HPDE6-E6E7 (cell line): ENCODE data around the gene AFDN.
A peak's percentile ranks its signal among the peaks of the same experiment; 100 is the strongest.

Source experiments
- DNase-seq: peaks from one replicate; pipeline ENCODE4 v3.0.0; 2011; ENCODE audit warnings: missing footprints; ENCODE audit errors: extremely low spot score

AFDN gene

DNA sequence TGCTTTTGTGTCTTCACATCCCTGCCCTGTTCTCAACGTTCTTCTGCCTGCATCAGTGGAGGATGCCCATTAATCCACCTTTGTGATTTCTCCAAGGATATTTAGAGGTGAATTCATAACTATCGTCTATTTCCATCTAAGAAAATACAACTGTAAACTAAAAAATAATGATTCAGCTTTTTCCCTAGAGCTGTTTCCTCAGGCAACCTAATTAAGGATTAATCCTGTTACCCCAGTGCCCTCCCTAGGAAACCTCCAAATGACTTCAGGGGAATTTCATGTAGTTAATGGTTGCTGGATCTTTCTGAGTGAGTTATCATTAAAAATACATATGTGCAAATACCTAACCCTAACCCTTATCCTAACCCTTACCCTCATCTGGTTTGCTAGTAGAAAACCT, 14.6 kb upstream of the AFDN start:
- DNase-seq: no peak

DNA sequence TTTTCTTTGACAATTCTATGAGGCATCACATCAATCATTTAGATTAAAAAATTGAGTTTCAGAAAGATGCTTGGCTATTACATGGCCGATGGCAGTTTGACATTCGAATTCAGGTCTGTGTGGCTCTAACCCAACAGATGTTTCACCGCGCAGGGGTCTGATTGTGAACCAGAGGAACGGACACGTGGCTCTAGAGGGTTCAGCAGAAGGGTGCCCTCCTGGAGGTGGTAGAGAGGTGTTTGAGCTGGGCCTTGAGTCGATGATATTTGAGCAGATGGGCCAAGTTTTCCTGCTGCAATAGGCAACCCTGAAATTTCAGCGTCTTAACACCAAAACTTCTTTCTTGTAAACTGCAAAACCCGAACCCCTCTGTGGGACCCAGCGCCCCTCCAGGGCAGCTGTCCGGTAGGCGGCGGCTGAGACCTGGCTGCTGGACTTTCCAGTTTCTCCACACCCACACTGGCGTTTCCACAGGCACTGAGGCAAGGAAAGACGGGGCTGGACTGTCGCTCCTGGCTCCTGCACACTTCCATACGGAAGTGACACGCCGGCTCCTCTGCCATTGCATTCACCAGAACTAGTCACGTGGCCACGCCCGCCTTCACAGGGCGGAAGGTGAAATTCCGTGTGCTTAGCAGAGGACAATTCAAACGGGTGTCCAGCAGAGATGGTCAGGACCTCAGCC, 11.3 kb upstream of the AFDN start:
- no peak for DNase-seq

DNA sequence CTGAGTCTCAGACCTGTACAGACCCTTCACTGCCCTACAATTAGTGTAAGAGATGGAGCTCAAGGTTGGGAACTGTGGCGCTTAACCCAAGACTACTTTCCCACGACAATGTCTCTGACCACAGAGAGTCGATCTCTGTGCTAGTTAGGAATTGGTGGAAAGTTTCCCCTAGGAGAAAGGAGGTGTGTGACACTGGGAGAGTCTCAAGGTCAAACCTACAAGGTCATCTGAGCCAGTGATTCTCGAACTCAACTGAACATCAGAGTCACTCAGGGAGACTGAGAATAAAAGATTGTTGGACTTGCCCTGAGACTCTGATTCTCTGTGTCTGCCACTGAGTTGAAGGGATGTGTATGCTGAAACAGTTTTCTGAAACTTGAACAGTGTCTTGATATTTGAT, 9.7 kb upstream of the AFDN start:
- no peak for DNase-seq

DNA sequence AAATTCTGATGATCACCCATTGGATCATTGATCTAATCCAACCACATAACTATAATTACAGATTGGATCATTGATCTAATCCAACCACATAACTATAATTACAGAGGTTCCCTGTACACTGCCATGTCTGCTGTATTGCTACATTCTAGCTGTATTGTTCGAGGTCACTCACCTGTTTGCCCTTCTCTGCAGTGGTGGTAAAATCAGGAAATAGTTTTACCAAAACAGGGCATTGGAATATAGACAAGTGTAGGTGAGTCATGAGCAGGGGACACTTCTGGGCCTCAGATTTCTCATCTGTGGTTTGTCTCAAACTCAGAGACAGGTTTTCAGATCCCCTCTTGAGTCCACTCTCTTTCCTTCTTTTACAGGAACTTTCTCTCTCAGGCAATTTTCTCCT, 9.0 kb upstream of the AFDN start:
- DNase-seq: no peak

DNA sequence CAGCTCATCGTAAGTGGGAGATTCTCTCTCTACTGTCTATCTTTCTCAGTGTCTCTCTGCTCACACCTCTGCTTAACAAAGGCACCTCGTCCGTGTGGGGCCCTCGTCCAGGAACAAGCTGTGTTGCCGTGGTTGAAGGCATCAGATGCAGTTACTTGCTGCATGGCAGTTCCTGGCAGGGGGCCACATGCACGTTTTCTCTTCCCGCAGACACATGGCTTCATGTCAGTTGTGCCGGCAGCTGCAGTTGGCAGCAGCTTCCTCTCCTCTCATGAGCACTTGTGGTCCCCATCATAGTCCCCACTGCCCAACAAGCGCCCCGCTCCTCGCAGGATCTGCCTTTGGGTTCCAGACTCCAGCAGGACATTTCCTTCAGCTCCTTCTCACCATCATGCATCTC, 7.1 kb upstream of the AFDN start:
- DNase-seq: no peak

DNA sequence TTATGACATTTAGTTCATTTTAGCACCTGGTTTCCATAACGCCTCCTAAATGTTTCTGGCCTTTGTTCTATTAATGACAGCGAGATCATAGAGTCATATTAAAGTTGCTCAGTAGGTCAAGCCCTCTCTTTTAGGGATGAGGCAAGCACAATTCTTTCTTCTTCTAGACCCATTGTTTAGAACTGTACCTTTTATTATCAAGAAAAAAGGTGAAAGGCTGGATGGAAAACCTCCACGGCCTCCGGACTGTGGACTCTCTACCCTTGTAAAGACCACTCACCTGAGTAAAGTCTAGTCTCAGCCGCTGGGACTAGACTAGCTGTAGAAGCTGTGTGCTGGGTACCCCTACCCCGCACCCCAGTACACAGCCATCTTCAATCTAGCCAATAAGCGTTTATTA, 6.0 kb upstream of the AFDN start:
- no peak for DNase-seq

DNA sequence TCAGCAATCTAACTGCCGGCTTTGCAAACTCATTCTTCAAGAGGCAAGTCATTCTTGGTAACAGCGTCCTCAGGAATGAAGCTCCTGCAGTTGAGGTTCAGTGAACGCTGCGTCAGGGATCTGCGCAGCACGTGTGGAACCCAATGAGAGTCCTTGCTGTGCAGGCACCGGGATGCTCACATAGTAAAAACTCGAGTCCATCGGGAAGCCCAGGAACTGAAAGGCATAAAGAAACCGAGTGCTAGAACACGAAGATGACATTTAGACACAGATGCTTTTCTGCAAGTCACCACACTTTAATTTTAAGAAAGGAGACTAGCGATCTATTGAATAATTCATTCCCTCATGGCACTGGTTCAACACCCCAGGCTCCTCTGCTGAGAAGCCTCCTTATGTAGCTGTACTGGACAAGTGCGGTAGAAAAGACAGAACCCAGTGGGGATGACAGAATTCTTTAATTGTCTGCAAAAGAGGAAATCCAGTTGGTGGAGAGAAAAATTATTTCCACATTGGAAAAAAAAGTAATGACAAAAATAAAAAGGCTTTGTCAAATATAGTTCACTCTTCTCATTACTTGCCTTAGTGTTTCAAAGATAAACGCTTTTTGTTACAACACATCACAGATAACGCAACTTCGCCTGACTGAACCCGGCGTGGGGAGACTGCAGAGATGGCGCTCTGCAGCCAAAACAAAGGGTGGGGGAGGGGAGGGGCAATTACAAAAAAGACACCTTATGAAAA, 1.9 kb upstream of the AFDN start:
- no peak for DNase-seq

DNA sequence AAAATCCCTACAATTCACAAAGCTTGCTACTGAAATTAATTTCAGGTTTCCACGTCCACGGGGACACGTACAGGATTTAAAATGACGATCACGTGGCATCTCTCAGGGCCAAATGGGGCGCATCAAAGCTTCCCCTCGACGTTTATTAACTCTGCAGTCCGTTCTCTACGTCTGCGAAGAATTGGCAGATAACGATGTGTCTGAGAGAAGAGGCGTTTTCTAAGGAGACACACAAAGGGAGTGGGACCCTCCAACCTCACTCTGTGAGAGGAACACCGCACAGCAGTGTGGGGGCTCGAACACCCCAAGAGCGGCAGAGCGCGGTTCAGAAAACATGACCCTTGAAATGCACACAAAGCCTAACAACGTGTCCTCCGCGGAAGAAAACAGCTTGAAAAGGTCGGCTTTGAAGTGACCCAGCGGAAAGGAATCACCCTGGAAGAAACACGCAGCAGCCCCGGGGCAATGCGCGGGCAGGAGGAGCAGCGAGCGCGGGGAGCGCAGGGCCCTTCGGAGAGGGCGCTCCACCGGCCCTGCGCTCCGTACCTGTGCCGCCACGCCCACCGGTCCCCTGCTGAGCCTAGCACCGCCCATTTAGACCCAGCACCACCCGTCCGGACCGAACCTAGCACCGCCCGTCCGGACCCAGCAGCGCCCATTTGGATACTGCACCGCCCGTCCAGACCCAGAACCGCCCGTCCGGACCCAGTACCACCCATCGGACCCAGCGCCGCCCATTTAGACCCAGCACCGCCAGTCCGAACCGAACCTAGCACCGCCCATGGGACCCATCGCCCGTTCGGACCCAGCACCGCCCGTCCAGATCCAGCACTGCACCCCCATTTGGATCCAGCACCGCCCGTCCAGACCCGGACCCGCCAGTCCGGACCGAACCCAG, 1.1 kb upstream of the AFDN start:
- peak; percentile 50 for DNase-seq

DNA sequence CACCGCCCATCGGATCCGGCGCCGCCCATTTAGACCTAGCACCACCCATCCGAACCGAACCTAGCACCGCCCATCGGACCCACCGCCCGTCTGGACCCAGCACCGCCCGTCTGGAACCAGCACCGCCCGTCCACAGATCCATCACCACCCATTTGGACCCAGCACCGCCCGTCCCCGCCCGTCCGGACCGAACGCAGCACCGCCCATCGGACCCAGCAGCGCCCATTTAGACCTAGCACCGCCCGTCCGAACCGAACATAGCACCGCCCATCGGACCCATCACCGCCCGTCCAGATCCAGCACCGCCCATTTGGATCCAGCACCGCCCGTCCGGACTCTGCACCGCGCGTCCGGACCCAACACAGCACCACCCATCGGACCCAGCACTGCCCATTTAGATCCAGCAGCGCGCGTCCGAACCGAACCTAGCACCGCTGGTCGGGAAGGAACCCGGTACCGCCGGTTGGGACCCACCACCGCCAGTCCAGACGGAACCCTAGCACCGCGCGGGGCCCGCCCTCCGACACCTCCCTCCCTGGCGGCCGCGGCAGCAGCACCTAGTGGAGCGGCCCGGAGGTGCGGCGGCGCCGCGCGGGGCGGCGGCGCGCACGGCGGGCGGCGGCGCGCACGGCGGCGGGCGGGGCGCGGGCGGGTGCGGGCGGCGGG, 348 bp upstream of the AFDN start:
- peak; percentile 64 for DNase-seq

DNA sequence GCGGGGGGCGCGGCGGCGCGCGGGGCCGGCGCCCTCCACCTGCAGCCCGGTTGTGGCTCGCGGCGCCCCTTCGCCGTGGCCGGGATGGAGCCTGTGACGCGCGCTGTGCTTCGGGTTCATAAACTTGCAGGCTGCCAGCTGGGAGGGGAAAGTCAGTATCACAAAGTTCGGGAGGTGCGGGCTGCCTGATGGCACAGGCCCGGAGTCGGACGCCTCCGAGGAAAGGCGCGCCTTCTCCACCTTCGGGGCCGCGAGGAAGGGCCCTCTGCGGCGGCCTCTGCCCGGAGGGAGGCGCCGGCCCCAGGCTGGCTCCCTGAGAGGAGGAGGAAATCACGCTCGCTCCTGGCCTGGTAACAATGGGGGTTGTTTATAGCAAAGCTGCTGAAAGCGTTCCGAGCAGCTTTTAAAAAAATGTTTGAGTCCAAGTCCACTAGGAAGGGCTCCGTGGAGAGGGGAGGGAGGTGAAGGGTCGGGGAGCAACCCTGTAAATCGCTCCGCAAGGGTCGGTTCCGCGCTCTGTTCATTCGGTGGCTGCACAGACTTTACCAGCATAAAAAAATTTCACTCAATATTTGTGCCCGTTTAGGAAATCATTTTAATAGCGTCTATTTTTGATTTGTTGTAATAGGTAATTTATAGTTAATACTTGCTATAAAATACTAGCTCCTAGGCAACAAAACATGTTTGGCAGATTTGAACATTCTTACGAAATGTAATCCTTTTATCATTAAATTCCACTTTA, 1.0 kb downstream of the AFDN start:
- DNase-seq: no peak

DNA sequence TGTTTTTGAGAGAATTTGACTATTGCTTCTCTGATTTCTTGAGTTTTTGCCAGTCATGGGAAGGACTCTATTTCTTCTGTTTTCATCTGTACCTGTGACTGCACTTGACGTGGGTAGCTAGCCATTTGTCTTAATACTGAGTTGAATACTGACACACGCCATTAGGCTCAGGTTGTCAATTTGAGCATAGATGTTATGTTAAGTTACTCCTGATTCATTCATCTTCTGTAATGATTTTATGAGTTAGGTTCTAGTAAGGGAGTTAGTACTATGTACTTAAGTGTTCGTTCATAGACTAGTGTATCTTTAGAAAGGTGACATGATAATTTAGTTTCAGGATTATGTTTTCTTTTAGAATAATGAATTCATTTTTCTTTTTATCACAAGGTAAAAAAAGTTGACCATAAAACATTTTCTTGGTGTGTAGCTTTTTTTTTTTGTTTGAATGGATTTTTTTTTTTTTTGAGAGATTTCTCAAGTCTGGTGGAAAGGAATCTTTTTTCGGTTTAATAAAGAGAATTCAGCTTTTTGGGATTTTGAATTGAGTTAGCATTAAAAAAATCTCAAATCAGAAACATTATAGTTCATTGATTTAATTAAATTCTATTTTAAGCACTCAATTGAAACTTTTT, 1.7 kb downstream of the AFDN start:
- DNase-seq: no peak

DNA sequence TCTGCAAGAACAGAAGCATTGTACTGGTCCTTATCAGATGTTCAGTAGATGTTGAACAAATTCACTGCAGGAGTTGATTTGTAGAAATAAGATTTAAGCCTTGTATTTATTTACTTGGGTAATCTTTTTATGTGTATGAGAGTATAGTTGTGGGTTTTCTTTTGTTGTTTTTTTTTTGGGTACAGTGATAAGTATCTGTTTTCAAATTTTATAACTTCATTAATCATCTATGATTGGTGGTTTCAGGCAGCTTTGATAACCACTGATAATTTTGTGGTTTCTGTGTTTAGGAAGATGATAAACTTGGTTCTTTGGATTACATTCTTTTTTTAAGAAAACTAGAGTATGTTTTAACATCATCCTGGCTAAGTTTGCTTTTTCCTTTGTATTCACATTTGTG, 2.8 kb downstream of the AFDN start:
- DNase-seq: no peak

DNA sequence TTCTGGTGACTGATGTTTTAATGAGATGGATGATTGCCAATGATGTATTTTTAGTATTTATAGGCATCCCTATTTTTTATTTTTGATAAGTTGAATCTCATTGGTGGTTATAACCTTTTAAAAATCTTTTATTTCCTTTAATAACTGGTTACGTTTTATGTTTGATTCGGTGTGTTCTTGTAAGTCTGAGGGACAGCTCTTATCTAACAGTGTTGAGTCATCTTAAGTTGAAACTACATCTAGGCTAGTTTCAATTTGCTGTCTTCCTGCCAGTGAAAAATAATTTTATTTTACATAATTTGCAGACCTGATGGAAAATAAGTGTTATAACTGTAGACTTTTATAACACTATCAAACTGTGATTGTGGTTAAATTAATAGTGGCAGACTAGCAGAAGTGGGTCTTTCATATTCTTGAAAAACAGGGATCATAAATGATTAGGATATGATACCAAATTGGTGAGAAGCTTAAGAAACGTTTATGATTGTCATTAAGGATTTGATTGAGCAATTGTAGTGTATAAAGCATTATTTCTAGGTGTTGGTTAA, 4.6 kb downstream of the AFDN start:
- DNase-seq: no peak

DNA sequence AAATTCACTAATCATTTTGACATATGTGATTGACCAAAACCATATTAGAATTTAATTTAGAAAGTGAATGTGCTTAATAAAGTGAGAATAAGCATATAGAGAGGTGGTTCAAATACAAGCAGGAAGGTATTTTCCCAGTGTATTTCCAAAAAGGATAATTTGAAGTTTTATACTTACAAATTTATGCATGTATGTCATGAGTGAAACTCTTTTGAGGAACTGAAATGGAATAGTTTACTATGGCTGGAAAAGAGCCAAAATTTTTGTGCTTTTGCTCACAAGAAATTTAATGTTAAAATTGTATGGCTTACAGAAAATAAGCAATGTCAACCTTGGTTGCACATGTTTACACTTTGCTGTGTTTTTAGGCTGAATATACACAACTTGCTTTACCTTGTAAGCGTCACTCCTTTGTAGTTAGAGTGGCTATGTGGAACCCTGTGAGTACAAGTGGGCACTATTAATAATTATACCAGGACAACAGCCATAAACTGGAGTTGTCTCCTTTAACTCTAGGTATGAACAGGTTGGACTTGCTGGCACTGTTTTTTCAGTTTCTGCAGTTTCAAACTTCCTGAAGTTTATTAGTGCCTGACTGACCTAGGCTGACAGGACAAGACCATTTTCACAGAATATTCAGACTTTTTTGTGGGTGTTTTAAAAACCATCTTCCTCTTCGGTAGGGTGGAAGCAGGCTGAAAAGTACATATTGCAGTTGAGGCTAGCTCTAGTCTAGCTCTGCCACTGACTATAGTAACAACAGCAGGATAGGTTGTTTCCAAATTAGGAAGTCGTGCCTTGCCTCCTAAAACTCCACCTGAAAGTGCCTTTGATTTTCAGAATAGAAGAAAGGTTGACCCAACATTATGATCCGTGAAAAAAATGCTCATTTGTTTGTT, 6.0 kb downstream of the AFDN start:
- DNase-seq: no peak

DNA sequence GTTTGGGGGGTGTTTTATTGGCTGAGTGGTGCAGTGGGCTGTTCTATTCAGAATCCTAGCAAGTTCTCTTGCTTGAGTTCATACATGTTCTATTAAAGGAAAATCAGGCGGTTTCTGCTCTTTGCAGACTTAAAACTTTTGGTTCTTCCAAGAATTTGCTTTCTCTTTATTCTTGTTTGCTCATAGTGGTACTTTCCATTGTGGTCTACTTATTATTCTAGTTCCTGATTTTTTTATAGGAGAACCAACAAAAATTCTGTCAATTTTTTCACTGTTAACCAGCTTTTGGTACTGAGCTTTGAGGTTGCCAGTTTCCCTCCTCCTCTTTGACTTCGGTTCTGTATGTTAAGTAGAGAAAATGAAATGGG, 6.7 kb downstream of the AFDN start:
- DNase-seq: no peak

DNA sequence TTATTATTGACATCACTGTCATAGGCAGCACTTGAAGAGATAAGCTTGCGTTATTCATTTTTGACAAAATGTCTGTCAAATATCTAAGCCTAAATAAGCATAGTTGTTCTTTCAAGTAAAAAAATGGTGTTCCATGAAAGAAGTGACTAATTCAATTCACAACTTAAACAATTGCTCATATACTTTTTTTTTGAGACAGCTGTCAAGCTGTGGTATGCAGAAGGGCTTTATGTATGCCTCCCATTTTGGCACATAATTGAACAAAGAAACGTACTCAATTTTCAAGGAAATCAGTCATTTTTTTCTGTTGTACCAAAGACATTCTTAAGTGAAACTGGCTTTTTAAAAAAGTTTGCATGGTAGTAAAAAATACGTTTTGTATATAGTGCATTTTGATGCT, 8.5 kb downstream of the AFDN start:
- no peak for DNase-seq

DNA sequence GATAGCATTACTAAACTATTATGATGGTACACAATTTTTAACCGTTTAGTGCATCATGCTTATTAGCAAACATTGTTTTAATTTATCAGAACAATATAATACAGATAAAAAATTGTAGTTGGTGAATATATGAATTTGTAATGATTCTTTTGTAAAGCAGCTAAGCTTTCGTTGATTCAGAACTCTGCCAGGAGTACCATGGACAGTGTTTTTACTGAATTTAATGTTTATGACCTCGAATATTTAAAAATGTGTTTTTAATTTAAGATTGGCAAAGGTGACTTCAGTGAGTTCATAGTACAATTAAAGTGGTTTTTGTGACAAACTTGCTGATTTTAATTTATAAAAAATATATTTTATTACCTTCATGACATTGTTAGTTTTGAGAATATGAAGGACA, 10.0 kb downstream of the AFDN start:
- DNase-seq: no peak

DNA sequence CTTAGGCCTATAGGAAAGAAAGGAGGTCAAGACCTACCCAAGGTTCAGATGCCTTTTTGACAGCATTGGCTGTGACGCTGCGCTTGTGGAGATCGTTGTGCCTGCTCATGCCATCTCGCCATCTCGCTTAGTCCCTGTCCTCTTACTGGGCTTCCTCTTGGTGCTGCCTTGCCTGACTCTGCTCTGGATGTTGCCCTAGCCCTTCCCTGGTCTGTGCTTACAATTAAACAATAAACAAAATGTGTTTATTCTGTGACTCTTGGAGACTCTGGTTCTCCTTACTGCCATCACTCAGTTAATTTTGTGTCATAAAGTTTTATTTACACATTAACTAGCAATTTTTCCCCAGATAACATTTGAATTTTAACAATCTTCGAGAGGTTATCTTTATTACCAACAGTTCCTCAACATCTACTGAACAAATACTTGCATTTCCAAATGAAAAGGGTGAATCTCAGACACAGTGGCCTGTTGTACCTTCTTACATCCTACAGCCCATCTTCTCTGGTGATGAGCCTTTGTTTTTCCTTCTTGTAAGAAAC, 11.6 kb downstream of the AFDN start:
- no peak for DNase-seq

DNA sequence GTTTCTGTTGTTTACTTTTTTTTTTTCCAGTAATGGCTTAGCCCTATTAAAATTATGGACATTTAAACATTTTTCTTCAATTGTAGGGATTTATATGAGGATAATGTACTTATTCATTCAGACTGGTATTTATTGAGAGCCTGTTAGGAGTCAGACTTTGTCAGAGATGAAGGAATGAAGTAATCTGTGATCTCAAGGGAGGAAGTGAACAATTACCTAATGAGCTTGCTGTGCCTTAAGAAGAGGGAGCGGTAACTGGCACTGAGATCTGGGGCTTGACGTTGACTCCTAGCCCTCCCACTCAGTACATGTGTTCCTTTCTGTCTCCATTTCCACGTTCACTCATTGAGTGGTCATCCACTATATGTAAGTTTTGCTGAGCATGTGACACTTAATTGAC, 12.6 kb downstream of the AFDN start:
- DNase-seq: no peak
